ENCODE data around the gene SORBS2.

- TF ChIP-seq EZH2 (IDR thresholded peaks at IDR 0.05; ENCODE audit: borderline replicate concordance, low read depth, low read length, severe bottlenecking) = no peak
- TF ChIP-seq POLR2AphosphoS5 (IDR thresholded peaks at IDR 0.05; ENCODE audit: insufficient read depth, low read depth, low read length) = no peak
- TF ChIP-seq, protein P1, sequence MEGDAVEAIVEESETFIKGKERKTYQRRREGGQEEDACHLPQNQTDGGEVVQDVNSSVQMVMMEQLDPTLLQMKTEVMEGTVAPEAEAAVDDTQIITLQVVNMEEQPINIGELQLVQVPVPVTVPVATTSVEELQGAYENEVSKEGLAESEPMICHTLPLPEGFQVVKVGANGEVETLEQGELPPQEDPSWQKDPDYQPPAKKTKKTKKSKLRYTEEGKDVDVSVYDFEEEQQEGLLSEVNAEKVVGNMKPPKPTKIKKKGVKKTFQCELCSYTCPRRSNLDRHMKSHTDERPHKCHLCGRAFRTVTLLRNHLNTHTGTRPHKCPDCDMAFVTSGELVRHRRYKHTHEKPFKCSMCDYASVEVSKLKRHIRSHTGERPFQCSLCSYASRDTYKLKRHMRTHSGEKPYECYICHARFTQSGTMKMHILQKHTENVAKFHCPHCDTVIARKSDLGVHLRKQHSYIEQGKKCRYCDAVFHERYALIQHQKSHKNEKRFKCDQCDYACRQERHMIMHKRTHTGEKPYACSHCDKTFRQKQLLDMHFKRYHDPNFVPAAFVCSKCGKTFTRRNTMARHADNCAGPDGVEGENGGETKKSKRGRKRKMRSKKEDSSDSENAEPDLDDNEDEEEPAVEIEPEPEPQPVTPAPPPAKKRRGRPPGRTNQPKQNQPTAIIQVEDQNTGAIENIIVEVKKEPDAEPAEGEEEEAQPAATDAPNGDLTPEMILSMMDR (IDR thresholded peaks at IDR 0.05; ENCODE audit: extremely low read depth in 1 of 2, insufficient read depth in 1 of 2, low read depth in 1 of 2, low read length in 2 of 2) = no peak
Measured at GRCh38 chr4:185822791-185823190, 10.8 kb upstream of the SORBS2 start.

All from endothelial cell of umbilical vein (primary cell).